GM21526 (cell line): ENCODE data around the gene UBE2O.

Source experiments
- ATAC-seq: cut with Tn5 transposase; IDR thresholded peaks from one replicate; pipeline ENCODE4 v1.9.1; 2021; ENCODE audit warnings: moderate library complexity; ENCODE audit not compliant: unreplicated experiment, low FRiP score

UBE2O gene

GRCh38 chr17:76452660-76453430 lies at the start of gene UBE2O:
Gene UBE2O (minus strand): TSS chr17:76453152. CDS start chr17:76453141, 11 bp downstream.
- ATAC-seq, result peak; percentile 76

GRCh38 chr17:76501827-76502307 lies 48.9 kb upstream of the UBE2O start:
- ATAC-seq, result no peak

GRCh38 chr17:76501018-76501826 lies 48.3 kb upstream of the UBE2O start, which contains the start of gene RHBDF2:
Gene RHBDF2 (minus strand): TSS chr17:76501423. CDS start chr17:76481524, 19,899 bp downstream.
- peak; percentile 56 for ATAC-seq

GRCh38 chr17:76500747-76501017 lies 47.7 kb upstream of the UBE2O start:
- ATAC-seq, result no peak

- ATAC-seq, result no peak
Measured at GRCh38 chr17:76500074-76500746, 47.3 kb upstream of the UBE2O start.

- ATAC-seq, result no peak
Measured at GRCh38 chr17:76499267-76499667, 46.3 kb upstream of the UBE2O start.

- no peak for ATAC-seq
Measured at GRCh38 chr17:76498876-76499251, 45.9 kb upstream of the UBE2O start.

GRCh38 chr17:76497979-76498875 lies 45.3 kb upstream of the UBE2O start:
- no peak for ATAC-seq

- no peak for ATAC-seq
Measured at GRCh38 chr17:76497699-76497978, 44.7 kb upstream of the UBE2O start.

GRCh38 chr17:76496464-76496863 lies 43.5 kb upstream of the UBE2O start:
- ATAC-seq, result no peak

GRCh38 chr17:76495663-76496400 lies 42.9 kb upstream of the UBE2O start:
- ATAC-seq, result no peak

- ATAC-seq, result no peak
Measured at GRCh38 chr17:76493505-76494167, 40.7 kb upstream of the UBE2O start.

- ATAC-seq, result no peak
Measured at GRCh38 chr17:76492989-76493501, 40.1 kb upstream of the UBE2O start.

- ATAC-seq, result no peak
Measured at GRCh38 chr17:76492123-76492988, 39.4 kb upstream of the UBE2O start.

GRCh38 chr17:76491271-76492122 lies 38.5 kb upstream of the UBE2O start:
- ATAC-seq, result no peak

- ATAC-seq, result no peak
Measured at GRCh38 chr17:76490112-76490710, 37.3 kb upstream of the UBE2O start.
